Measurements from ENCODE around the gene TIPRL.
A peak's percentile ranks its signal among the peaks of the same experiment; 100 is the strongest.

The TIPRL gene

GRCh38 chr1:168217664-168218063 is 38.9 kb downstream of the TIPRL start:
- no peak for DNase-seq

GRCh38 chr1:168218658-168219057 is 39.9 kb downstream of the TIPRL start:
- no peak for DNase-seq

- no peak for DNase-seq
Observed at GRCh38 chr1:168220470-168220871, 41.7 kb downstream of the TIPRL start.

GRCh38 chr1:168221275-168221674 is 42.5 kb downstream of the TIPRL start:
- DNase-seq: no peak

- DNase-seq: no peak
Observed at GRCh38 chr1:168223261-168223660, 44.5 kb downstream of the TIPRL start.

- no peak for DNase-seq
Observed at GRCh38 chr1:168223681-168224540, 45.1 kb downstream of the TIPRL start.

- no peak for DNase-seq
Observed at GRCh38 chr1:168224991-168225390, 46.2 kb downstream of the TIPRL start.

GRCh38 chr1:168225476-168226190 is 46.9 kb downstream of the TIPRL start, which contains the start of gene SFT2D2:
Gene SFT2D2 (plus strand): TSS chr1:168226004. CDS start chr1:168226080, 76 bp downstream.
- peak; percentile 85 to 88 for DNase-seq

- DNase-seq: no peak
Observed at GRCh38 chr1:168227620-168228019, 48.9 kb downstream of the TIPRL start.

- no peak for DNase-seq
Observed at GRCh38 chr1:168229893-168230292, 51.1 kb downstream of the TIPRL start.

GRCh38 chr1:168230709-168231108 is 51.9 kb downstream of the TIPRL start:
- DNase-seq: no peak

- DNase-seq: peak; percentile 55 to 56
Observed at GRCh38 chr1:168234846-168235547, 56.2 kb downstream of the TIPRL start.

GRCh38 chr1:168235548-168235885 is 56.8 kb downstream of the TIPRL start:
- no peak for DNase-seq

- no peak for DNase-seq
Observed at GRCh38 chr1:168235937-168236336, 57.2 kb downstream of the TIPRL start.

- DNase-seq: peak; percentile 58 to 69
Observed at GRCh38 chr1:168236836-168237611, 58.3 kb downstream of the TIPRL start.

GRCh38 chr1:168243198-168243597 is 64.4 kb downstream of the TIPRL start:
- DNase-seq: no peak

GRCh38 chr1:168243636-168244212 is 65.0 kb downstream of the TIPRL start:
- no peak for DNase-seq

GRCh38 chr1:168245042-168245441 is 66.3 kb downstream of the TIPRL start:
- DNase-seq: no peak

GRCh38 chr1:168246506-168246905 is 67.7 kb downstream of the TIPRL start:
- no peak for DNase-seq

All from activated T-cell treated with anti-CD3 and anti-CD28 coated beads, Interleukin-2, amount 50 U/mL, for 48 hours (primary cell).